Renal cortex interstitium (tissue), 11 donors: ENCODE results near the gene CSRNP2. TPM values are rescaled to one million over a fixed set of nuclear protein-coding genes. Genes with fewer than 3 reads are reported as not detected.
"Not testable (repeated sequence)": the region's sequence is repeated elsewhere in the genome, so short reads cannot be mapped to it uniquely, and the experiment has no call there.

Experiments
- DNase-seq, 11 donors: peaks; one replicate each; pipeline ENCODE4 v3.0.0-alpha.2; 2013; ENCODE audit warnings: low read depth in 9 of 11, low spot score in 4 of 11; ENCODE audit errors: extremely low read depth in 1 of 11
- polyA plus RNA-seq, 3 donors: library from polyadenylated mRNA; unstranded; fragments of 120-200 nt; gene quantifications; one replicate each; pipeline ENCODE4 v1.2.1, GENCODE V29; 2013; ENCODE audit not compliant: insufficient read length in 3 of 3

The CSRNP2 gene
- polyA plus RNA-seq, 3 donors: 35.7 to 37.8 (median 36.2) TPM

DNA sequence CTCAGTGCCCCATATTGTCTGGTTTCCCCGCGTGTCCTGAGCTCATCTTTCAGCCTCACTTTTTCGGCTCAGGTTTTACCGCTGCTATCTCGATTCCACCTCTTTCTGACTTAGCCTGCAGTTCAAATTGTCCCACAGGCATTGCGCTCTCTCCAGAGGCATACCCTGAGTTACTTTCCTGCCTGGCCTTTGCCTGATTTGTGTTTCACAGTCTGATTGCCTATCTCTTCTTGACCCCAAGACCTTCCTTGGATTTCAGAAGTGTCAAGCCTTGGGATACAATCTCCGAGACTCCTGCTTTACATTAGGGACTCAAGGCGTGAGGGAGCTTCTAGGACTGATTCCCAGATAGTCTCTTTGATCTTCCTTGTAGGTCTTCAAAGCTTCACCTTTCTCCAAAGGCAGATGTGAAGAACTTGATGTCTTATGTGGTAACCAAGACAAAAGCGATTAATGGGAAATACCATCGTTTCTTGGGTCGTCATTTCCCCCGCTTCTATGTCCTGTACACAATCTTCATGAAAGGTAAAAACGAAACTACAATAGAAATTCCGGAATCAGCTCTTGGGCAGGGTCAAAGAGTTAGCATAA, 34.6 kb downstream of the CSRNP2 start:
- no peak for DNase-seq

DNA sequence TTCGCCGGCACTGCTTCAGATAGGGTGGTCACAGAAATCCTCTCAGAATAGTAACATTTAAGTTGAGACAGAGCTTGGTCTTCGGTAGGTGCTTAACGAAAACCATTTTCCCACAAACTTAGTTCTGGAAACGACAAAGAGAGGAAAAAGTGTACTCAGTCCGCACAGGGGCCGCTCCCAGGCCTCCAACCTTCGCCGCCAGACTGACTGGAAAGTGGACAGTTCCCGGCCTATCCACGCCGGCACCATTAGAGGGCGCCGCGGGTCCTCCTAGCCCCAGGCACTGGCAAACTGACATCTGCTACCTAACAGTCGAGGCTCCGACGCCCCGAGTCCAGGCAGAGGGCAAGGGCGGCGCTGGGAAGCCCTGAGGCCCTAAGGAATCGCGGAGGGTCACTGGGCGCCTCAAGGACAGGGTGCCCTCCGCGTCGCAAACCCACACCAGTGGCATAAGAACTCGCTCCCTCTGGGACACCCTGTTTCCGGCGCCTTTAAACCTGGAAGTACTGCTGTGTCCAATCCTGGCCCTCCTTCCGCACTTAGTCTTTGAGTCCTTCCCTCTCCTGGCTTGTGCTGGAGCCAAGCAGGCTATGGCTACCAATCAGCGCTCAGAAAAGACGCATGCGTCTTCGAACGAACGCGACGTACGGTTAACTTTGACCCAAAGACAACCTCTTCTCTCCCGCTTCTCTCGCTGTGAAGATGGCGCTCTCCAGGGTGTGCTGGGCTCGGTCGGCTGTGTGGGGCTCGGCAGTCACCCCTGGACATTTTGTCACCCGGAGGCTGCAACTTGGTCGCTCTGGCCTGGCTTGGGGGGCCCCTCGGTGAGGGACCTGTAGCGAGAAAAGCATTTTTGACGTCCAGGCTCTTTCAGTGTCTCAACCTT, 35.5 kb downstream of the CSRNP2 start, which contains the start of gene LETMD1:
Gene LETMD1, plus strand, starts transcription at position 673 of the 886 bp plus-strand sequence. Its CDS starts 30 bp downstream, at position 703.
- DNase-seq: peak; percentile 91 to 99 (median 96)

DNA sequence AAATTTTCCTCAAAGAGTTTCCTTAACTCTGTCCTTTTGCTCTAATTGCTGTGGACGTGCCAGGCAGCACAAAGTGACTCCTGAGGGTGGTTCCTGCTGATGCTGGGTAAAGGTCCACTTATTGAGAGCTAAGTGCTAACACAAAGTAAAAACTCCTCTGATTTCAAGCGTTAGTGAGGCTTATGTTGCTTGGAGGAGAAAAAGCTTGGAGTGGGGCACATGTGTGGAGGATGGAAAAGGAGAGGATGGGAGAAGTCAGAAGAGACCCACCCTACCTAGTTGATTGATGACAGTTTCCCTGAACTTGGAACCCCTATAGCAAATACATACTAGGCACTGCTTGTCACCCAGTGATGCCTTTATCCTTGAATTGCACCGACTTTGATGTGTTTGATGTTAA, 47.1 kb downstream of the CSRNP2 start:
- DNase-seq: no peak

DNA sequence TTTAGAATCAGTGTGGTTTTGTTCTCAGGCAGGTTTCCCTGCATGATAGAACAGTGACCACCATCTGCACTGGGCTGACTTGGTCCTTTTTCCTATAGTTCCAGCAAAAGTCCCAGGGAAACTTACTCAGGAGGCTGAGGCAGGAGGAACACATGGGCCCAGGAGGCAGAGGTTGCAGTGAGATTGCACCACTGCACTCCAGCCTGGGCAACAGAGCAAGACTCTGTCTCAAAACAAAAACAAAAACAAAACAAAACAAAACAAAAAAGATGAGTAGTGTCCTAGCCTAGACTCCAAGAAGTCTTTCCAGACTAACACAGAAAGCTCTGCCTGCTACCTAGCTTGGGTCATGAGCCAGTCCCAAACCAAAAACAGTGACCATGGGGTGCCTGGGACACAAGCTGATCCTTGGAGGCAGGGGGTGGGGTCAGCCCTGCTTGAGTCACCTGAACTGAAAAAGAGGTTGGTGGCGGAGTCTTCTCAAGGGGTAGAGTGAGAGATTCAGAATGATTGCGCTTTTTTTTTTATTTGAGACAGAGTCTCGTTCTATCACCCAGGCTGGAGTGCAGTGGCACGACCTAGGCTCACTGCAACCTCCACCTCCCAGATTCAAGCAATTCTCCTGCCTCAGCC, 49.8 kb downstream of the CSRNP2 start:
- DNase-seq: no peak

GRCh38 chr12:51033048-51033447, 50.3 kb downstream of the CSRNP2 start:
- no peak for DNase-seq

DNA sequence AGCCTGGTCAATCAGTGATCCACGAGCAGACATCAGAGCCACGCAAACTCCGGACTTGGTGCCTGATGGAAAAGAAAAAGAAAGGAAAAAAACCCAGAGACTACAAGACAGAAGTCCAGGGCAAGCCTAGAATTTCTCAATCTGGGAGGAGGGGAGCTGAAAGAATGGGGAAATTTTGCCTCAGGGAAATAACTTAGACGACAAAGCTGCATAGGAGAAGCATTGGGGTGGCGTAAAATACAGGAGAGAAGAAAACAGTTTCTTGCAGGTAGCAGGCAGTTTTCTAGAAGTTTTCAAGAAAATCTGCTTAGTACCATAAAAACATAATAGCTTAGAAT, 54.6 kb downstream of the CSRNP2 start:
- peak in 1 of 11 donors; percentile 24 for DNase-seq

GRCh38 chr12:51028126-51028812, 55.1 kb downstream of the CSRNP2 start:
- peak in 1 of 11 donors; percentile 17 for DNase-seq

DNA sequence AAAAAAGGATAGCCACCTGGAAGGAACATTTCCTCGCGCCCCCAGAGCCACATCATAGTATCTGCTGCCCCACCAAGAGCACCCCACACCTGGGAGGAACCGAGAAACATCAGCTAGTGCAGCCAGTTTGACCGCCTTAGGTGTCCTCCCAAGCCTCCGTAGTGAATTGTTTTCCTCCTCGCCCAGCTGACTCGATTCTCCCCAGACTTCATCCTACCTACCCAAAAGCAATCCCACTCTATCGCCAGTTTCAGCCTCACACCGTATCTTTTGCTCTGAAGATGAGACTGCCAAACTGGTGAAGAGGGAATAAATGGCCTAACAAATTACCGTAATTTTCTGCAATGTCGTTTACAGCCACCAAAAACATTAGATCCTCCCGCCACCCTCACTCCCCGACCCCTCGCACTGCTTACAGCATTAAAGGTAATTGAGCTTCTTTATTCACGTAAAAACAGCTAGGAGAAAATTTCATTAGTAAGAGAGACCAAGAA, 56.0 kb downstream of the CSRNP2 start:
- DNase-seq: no peak

GRCh38 chr12:51025836-51026638, 57.4 kb downstream of the CSRNP2 start, which contains the start of gene SLC11A2:
TSS of gene SLC11A2 (minus strand) at chr12:51026384. CDS start at chr12:51010728, 15,656 bp downstream.
- peak; percentile 85 to 93 (median 91) for DNase-seq

GRCh38 chr12:51025338-51025835, 58.0 kb downstream of the CSRNP2 start:
- DNase-seq: no peak

DNA sequence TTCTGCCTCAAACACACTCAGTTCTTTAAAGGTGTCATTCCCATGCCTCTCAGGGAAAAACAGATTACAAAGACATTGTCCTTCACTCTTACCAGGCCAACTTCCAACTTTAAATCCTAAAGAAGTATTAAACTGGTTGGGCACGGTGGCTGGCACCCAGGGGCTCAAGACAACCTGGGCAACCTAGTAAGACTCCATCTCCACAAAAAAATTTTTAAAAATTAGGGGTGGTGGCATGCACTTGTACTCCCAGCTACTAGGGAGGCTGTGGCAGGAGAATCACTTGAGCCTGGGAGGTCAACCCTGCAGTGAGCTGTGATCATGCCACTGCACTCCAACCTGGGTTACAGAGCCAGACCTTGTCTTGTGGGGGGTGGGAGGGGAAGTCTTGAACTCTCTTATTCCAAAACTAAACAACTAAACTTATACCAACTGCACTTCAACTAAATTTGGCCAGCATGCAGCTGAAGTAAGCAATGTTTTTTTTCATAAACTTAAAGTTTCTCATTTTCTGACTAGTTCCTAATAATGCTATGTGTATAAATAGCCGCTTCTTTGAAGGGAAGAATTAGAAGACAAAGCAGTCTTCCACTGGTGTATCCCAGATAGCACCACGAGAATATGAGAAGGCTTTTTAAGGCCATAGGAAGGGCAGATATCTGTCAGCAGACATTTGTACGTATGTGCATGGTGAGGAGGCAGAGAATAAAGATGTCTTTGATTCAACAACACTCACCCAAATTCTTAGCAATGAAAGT, 59.6 kb downstream of the CSRNP2 start:
- DNase-seq: no peak

- DNase-seq: no peak
Observed at GRCh38 chr12:51021694-51022093, 61.7 kb downstream of the CSRNP2 start.

DNA sequence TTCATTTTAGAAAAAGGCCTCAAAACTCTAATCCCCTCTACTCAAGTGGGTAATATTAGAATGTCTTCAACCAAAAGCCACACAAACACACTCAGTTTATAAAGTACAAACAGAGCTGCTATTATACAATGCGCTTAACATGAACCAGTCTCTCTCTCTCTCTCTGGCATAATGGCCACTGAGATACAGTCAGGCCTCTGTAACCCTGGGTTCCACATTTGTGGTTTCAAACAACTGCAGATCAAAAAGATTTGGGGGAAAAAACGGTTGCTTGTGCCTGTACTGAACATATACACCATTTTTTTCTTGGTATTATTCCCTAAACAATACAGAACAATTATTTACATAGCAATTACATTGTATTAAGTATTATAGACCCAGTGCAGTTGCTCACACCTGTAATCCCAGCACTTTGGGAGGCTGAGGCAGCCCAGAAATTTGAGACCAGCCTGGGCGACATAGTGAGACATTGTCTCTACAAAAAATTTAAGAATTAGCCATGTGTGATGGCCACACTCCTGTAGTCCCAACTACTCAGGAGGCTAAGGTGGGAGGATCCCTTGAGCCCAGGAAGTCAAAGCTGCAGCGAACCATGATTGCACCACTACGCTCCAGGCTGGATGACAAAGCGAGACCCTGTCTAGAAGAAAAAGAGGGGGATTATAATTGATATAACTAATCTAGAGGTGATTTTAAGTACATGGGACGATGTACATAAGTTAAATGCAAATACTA, 62.8 kb downstream of the CSRNP2 start:
- DNase-seq: no peak

- no peak for DNase-seq
Observed at GRCh38 chr12:51019927-51020326, 63.5 kb downstream of the CSRNP2 start.

- DNase-seq: no peak
Observed at GRCh38 chr12:51018956-51019355, 64.4 kb downstream of the CSRNP2 start.

DNA sequence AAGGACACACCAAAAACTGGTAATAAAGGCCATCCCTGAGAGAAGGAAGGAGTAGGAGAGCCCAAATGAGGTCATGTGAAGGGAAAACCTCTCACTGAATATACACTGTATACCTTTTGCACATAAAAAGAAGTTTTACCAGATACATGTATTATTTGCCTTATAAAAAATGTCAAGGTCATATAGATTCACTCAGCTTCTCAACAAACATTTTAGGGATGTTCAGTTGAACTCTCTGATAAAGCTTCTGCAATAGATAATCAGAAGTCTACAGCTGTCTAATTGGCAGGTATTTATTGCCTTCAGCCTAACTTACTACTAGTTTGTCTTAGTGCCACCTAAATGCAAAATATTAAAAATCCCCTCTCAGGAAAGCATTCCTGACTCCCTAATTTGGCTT, 65.9 kb downstream of the CSRNP2 start:
- DNase-seq: no peak

GRCh38 chr12:51014467-51014866, 68.9 kb downstream of the CSRNP2 start:
- DNase-seq: not testable (repeated sequence)
